ENCODE measurements around the gene DCAF11.

GRCh38 chr14:24093901-24094840, 20.4 kb upstream of the DCAF11 start, which contains the start of gene PCK2:
- TF ChIP-seq CTCF (IDR thresholded peaks at IDR 0.05; ENCODE audit: low read length) (no peak; the same call in 1 of the 2 replicates), EZH2 (IDR thresholded peaks at IDR 0.05; ENCODE audit: borderline replicate concordance, low read length) (no peak)

All from OCI-LY1 (cell line).